Keratinocyte (primary cell): ENCODE results near the gene LRP1B.

Experiments
- EZH2 ChIP-seq: IDR thresholded peaks from one replicate; pipeline ENCODE4 v1.6.1; 2012; ENCODE audit warnings: inconsistent platforms, mild to moderate bottlenecking, low read length, moderate library complexity
- TF ChIP-seq, protein P1 (sequence below), 3 experiments: IDR thresholded peaks in 1 of 3; conservative IDR thresholded peaks in 1 of 3; optimal IDR thresholded peaks in 1 of 3; 2 replicates in 2 of 3; 3 replicates in 1 of 3; pipeline versions ENCODE3 to v1.5.1; 2011; ENCODE audit warnings: low read length in 3 of 3, mild to moderate bottlenecking in 3 of 3, moderate library complexity in 2 of 3, control low read depth in 1 of 3, inconsistent platforms in 1 of 3; ENCODE audit not compliant: insufficient read depth in 2 of 3; ENCODE audit errors: extremely low read depth in 1 of 3

DNA sequence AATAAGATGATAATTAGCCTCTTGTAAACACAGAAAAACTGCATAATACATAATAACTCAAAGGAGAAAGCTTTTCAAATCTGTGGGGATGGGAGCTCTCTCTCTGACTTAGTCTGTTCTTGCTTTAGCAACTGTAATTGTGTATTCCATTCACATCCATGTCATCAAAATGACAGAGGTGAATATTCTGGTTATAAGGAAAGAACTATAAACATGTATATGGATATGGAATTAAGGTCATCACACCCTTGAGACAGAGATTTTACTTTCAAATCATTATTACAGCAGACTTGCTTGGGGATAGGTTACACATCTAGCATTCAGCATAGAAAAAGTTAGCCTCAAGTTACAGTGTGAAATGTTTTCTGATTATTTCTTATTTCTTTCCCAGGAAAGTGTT is 497.7 kb downstream of the LRP1B start:
- no peak for TF ChIP-seq EZH2
- TF ChIP-seq, protein P1, sequence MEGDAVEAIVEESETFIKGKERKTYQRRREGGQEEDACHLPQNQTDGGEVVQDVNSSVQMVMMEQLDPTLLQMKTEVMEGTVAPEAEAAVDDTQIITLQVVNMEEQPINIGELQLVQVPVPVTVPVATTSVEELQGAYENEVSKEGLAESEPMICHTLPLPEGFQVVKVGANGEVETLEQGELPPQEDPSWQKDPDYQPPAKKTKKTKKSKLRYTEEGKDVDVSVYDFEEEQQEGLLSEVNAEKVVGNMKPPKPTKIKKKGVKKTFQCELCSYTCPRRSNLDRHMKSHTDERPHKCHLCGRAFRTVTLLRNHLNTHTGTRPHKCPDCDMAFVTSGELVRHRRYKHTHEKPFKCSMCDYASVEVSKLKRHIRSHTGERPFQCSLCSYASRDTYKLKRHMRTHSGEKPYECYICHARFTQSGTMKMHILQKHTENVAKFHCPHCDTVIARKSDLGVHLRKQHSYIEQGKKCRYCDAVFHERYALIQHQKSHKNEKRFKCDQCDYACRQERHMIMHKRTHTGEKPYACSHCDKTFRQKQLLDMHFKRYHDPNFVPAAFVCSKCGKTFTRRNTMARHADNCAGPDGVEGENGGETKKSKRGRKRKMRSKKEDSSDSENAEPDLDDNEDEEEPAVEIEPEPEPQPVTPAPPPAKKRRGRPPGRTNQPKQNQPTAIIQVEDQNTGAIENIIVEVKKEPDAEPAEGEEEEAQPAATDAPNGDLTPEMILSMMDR (optimal IDR thresholded peaks at IDR 0.05 in 1 of 3, IDR thresholded peaks at IDR 0.05 in 1 of 3, conservative IDR thresholded peaks at IDR 0.05 in 1 of 3; ENCODE audit: extremely low read depth in 1 of 3, insufficient read depth in 2 of 3, low read length in 3 of 3) = no peak
